Measurements from ENCODE around the gene SLC51B.
"Not testable (repeated sequence)": the region's sequence is repeated elsewhere in the genome, so short reads cannot be mapped to it uniquely, and the experiment has no call there.

SLC51B gene

GRCh38 chr15:65082303-65082953 is 37.2 kb downstream of the SLC51B start:
- in situ Hi-C loops (cut with HindIII; ENCODE audit: low sequenced_read_pairs): no loop called here

GRCh38 chr15:65083262-65083701 is 38.1 kb downstream of the SLC51B start:
- in situ Hi-C loops (cut with HindIII; ENCODE audit: low sequenced_read_pairs): no loop called here

DNA sequence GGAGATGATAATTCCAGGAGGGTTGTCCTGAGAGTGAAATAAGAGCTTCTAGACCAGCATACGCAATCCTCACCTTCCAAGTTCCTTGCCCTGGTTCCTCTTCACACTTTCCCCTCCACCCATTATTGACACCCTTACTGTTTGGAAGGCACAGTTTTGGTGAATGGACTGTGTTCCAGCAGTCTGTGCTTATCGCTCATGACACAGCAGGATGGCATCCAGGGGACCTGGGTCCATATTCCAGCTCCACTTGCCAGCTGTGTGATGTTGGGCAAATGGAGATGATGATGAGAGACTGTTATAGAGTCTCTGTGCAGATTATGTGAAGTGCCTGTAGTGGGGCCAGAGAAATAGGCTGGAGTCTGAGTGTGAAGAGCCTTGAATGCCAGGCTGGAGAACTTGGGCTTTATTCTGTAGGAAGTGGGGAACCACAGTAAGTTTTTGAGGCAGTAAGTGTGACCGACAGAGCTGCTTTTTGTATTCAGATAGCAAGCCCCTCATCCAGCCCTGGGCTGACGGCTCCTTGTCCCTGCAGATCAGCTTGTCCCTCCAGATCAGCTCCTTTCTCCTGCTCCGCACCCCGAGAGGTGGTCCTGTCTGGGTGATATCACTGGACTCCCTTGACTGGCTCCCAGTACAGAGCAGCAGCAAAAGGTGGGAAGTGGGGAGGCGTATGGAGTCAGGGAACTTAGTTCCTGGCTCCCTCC is 39.5 kb downstream of the SLC51B start:
- in situ Hi-C loops (cut with HindIII; ENCODE audit: low sequenced_read_pairs): no loop called here

GRCh38 chr15:65085207-65085753 is 40.1 kb downstream of the SLC51B start:
- in situ Hi-C loops (cut with HindIII; ENCODE audit: low sequenced_read_pairs): no loop called here

DNA sequence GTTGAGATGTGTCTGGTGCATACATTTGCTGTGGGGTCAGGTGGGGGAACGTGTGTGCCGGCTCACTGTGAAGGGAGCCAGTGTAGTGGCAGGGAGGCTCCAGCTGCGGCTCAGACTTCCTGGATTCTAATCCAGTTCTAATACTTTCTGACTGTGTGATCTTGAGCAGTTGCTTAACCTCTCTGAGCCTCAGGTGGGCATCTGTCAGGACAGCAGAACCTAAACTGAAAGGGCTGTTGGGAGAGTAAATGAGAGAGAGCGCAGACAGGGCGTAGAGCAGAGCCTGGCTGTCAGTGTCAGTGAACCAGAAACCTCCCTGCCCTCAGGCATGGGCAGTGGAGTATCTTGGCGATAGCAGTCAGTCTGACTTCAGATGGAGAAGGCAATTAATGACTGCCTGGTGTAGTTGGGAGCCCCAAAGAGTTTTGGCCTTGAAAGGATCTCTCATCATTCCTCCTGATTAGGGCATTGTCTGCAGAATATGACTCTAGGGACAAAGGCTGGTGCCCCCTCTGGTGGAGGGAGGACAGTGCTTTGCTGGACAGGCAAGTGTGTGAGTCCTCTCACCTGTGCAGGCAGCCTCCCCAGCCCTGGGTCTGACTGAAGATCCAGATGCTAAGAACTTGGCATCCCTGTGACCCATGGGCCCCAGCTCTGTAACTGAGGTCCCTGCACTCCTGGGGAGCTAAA is 40.9 kb downstream of the SLC51B start:
- in situ Hi-C loops (cut with HindIII; ENCODE audit: low sequenced_read_pairs): no loop called here

DNA sequence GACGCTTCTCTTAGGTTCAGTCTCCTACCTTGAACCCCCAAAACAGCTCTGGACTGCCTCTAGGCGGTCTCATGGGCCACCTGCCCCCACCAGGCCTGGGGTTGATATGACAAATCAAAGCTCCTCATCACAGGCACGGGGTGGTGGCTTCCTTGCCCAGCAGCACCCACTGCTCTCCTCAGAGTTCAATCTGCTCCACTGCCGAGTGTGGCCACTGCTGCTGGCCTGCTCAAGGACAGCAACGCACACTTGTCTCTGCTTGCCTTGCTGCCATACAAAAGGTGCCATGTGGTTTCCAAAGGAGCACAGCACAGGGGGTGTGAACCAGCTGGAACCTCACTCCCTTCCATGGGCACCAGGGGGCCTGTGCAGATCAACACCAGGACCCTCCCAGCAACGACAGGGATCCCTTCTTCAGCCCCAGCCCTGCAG is 41.5 kb downstream of the SLC51B start:
- in situ Hi-C loops (cut with HindIII; ENCODE audit: low sequenced_read_pairs): no loop called here

GRCh38 chr15:65087411-65087810 is 42.2 kb downstream of the SLC51B start:
- in situ Hi-C loops (cut with HindIII; ENCODE audit: low sequenced_read_pairs): no loop called here

GRCh38 chr15:65087873-65088642 is 42.9 kb downstream of the SLC51B start:
- in situ Hi-C loops (cut with HindIII; ENCODE audit: low sequenced_read_pairs): no loop called here

DNA sequence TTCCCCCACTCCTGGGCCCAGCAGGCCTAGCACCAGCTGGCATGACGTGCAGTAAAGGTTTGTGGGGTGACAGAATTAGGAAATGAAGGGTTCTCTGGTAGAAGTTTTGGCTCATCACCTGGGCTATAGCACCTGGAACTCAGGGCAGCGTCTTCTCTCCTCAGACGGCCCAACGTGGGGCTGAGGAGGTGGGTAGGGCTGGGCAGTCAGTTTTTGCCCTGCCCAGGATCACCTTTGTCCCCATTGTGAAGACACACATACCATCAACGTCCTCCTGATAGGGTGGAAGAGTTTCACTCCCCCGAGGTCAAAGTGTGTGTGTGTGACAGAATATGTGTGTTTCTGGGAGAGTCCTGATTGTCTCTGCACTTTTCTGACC is 43.4 kb downstream of the SLC51B start:
- in situ Hi-C loops (cut with HindIII; ENCODE audit: low sequenced_read_pairs): no loop called here

DNA sequence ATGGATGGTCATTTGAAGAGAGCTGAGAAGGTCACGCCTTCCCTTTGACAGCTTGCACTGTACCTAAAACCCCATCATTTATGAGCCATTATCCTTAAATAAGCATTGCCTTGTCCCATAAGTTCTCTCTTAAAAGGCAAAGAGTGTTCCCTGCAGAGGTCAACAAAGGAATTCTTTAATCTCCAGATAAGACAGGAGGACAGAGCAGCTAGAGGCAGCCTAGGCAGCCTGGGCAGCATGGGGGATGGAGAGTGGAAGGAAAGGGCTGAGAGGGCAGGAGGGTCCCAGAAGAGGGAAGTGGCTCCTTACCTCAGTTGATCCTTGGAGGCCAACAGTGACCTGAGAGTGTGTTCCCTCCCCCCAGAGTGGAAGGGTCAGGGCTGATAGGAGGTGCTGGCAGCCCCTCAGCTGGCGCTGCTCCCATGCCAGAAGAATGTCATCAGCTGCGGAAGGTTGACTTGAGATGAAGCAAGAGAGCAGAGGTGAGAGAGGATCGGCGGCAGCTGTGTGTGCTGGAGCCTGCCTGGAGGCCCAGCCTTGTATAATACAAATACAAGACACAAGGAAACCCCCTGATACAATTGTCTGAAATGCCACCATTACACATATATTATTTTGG is 44.1 kb downstream of the SLC51B start:
- in situ Hi-C loops (cut with HindIII; ENCODE audit: low sequenced_read_pairs): no loop called here

- in situ Hi-C loops (cut with HindIII; ENCODE audit: low sequenced_read_pairs): no loop called here
Observed at GRCh38 chr15:65091946-65092770, 47.0 kb downstream of the SLC51B start.

GRCh38 chr15:65092911-65093792 is 48.0 kb downstream of the SLC51B start:
- in situ Hi-C loops (cut with HindIII; ENCODE audit: low sequenced_read_pairs): no loop called here

DNA sequence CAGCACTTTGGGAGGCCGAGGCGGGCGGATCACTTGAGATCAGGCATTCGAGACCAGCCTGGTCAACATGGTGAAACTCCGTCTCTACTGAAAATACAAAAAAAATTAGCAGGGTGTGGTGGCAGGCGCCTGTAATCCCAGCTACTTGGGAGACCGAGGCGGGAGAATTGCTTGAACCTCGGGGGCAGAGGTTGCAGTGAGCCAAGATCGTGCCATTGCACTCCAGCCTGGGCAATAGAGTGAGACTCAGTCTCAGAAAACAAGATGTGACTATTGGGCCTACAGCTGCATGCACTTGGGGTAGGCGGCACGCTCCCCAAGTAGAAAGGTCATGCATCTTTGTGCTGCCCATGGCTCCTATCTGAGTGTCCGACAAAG is 48.6 kb downstream of the SLC51B start:
- in situ Hi-C loops (cut with HindIII; ENCODE audit: low sequenced_read_pairs): not testable (repeated sequence)

DNA sequence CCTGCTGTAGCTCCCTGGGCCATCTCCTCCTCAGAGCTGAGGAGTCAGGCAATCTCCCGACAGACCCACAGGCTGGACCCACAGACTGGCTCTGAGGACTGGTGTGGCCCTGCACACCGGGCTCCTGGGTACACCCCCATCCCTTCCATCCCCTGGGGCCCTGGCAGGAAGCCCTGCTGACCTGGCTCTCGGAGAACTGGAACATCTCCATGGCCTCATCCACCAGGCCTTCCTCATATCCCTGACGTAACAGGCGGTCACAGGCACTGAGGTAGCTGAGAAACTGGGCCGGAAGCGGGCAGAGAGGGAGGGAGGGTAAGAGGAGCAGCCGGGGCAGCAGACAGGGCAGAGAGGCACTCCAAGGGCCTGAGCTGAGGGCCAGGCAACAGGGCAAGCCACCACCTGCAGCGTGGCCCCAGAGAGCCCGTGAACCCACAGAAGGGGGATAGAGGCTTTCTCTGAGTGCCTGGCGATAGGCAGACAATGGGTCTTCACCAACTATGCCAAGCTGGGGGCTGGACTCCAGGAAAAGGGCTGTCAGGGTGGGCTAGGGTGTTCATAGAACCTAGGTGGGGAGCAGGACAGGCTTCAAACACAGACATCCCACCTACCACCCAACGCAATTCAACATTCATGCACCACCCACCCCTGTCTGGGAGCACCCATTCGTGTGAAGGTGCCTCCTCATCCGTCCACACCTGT is 49.3 kb downstream of the SLC51B start:
- in situ Hi-C loops (cut with HindIII; ENCODE audit: low sequenced_read_pairs): no loop called here

- in situ Hi-C loops (cut with HindIII; ENCODE audit: low sequenced_read_pairs): no loop called here
Observed at GRCh38 chr15:65095011-65095746, 50.0 kb downstream of the SLC51B start.

- in situ Hi-C loops (cut with HindIII; ENCODE audit: low sequenced_read_pairs): no loop called here
Observed at GRCh38 chr15:65095747-65096104, 50.5 kb downstream of the SLC51B start.

Measured in endothelial cell of hepatic sinusoid (primary cell).